ENCODE measurements around the gene RUNDC3A. TPM values are rescaled to one million over a fixed set of nuclear protein-coding genes. Genes with fewer than 3 reads are reported as not detected.
"Not testable (repeated sequence)": the region's sequence is repeated elsewhere in the genome, so short reads cannot be mapped to it uniquely, and the experiment has no call there.

Gene RUNDC3A
- total and polyA plus RNA-seq, 4 donors: 0.61 to 4.9 (median 0.80) TPM

DNA sequence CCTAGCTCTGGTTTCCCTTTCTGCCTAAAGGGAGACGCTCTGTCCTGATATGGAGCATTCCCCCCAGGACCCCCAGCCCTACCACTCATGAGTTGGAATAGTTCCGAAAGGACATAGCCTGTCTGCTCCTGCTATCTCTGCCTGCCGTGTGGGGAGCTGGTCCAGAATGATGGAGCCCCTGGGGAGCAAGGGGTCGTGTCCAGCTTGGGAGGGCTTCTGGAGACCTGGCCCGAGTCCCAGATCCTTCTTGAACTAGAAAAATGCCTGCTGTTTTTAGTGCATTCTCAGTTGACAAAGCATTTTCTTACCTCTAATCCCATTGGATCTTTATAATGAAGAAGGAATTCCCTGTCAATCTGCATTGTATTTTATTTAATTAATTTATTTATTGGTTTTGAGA lies 27.6 kb downstream of the RUNDC3A start:
- no peak overlapping the region for H3K27ac ChIP-seq (ENCODE audit: low read depth in 1 of 2, low read length in 1 of 2)
- no peaks in the 10 kb centered on the region for H3K36me3 ChIP-seq (ENCODE audit: control insufficient read depth in 4 of 4, insufficient read depth in 4 of 4, low read length in 4 of 4)
- no peak overlapping the region for H3K9ac ChIP-seq (ENCODE audit: insufficient read depth in 1 of 2, low read length in 2 of 2)
- TF ChIP-seq CTCF (IDR thresholded peaks at IDR 0.05; ENCODE audit: control extremely low read depth, extremely low read depth): no peak
- WGBS, 2 donors: 57 to 62% methylated on average over 5 of the region's 5 CpGs
- DNase-seq (peak; percentile 66 to 79 (median 72)), ATAC-seq (ENCODE audit: insufficient read depth, low FRiP score) (no peak)
- no peaks in the 10 kb centered on the region for H3K27me3 ChIP-seq (ENCODE audit: control insufficient read depth in 3 of 3, insufficient read depth in 3 of 3, low read length in 2 of 3)
- no peaks in the 10 kb centered on the region for H3K9me3 ChIP-seq (ENCODE audit: control insufficient read depth in 4 of 4, insufficient read depth in 3 of 4, low read length in 3 of 4)
- peaks cover 0 to 10% (median 0%) of the 10 kb centered on the region in 5 donors for H3K4me1 ChIP-seq (ENCODE audit: control insufficient read depth in 5 of 5, insufficient read depth in 5 of 5, low read length in 5 of 5)
- no peak overlapping the region for H3K4me3 ChIP-seq

DNA sequence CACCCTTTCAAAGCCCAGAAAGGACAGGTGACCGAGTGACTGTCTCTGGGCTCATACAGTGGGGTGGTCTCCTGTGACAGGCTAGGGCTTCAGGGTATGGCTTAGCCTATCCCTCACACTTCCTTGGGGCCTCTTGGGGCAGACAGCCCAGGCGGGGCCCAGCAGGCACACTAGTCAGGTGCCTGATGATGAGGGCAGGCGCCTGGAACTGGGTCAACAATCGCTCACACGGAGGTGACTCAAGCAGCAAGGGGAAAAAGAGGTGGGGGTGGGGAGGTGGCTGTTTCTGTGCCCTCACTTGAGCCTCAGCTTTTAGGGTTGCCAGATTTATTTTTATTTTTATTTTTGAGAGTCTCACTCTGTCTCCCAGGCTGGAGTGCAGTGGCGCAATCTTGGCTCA lies 30.3 kb downstream of the RUNDC3A start:
- Histone ChIP-seq H3K36me3 (ENCODE audit: control insufficient read depth in 4 of 4, insufficient read depth in 4 of 4, low read length in 4 of 4) (no peaks in the 10 kb centered on the region), H3K9ac (ENCODE audit: insufficient read depth in 1 of 2, low read length in 2 of 2) (no peak overlapping the region), H3K27ac (ENCODE audit: low read depth in 1 of 2, low read length in 1 of 2) (peak overlapping the region in 1 of 2 donors; percentile 22), H3K4me3 (no peak overlapping the region), H3K9me3 (ENCODE audit: control insufficient read depth in 4 of 4, insufficient read depth in 3 of 4, low read length in 3 of 4) (no peaks in the 10 kb centered on the region), H3K4me1 (ENCODE audit: control insufficient read depth in 5 of 5, insufficient read depth in 5 of 5, low read length in 5 of 5) (peaks cover 0 to 10% (median 0%) of the 10 kb centered on the region in 5 donors), H3K27me3 (ENCODE audit: control insufficient read depth in 3 of 3, insufficient read depth in 3 of 3, low read length in 2 of 3) (no peaks in the 10 kb centered on the region)
- no peak for TF ChIP-seq CTCF (IDR thresholded peaks at IDR 0.05; ENCODE audit: control extremely low read depth, extremely low read depth)
- WGBS, 2 donors: 43 to 47% methylated on average over 6 of the region's 6 CpGs
- DNase-seq: no peak
- ATAC-seq (ENCODE audit: insufficient read depth, low FRiP score): no peak

- 65 to 81% methylated on average over 5 of the region's 5 CpGs for WGBS, 2 donors
These were observed 32.2 kb downstream of the RUNDC3A start for GRCh38 chr17:44340553-44340952.

GRCh38 chr17:44343510-44344209 lies 35.3 kb downstream of the RUNDC3A start:
- WGBS, 2 donors: 76 to 82% methylated on average over 11 of the region's 11 CpGs
- Histone ChIP-seq H3K27ac (ENCODE audit: low read depth in 1 of 2, low read length in 1 of 2) (no peak overlapping the region), H3K36me3 (ENCODE audit: control insufficient read depth in 4 of 4, insufficient read depth in 4 of 4, low read length in 4 of 4) (no peaks in the 10 kb centered on the region), H3K9me3 (ENCODE audit: control insufficient read depth in 4 of 4, insufficient read depth in 3 of 4, low read length in 3 of 4) (no peaks in the 10 kb centered on the region), H3K4me3 (no peak overlapping the region), H3K9ac (ENCODE audit: insufficient read depth in 1 of 2, low read length in 2 of 2) (no peak overlapping the region), H3K27me3 (ENCODE audit: control insufficient read depth in 3 of 3, insufficient read depth in 3 of 3, low read length in 2 of 3) (no peaks in the 10 kb centered on the region), H3K4me1 (ENCODE audit: control insufficient read depth in 5 of 5, insufficient read depth in 5 of 5, low read length in 5 of 5) (peaks cover 0 to 9% (median 4%) of the 10 kb centered on the region in 5 donors)
- ATAC-seq (ENCODE audit: insufficient read depth, low FRiP score): no peak
- no peak for TF ChIP-seq CTCF (IDR thresholded peaks at IDR 0.05; ENCODE audit: control extremely low read depth, extremely low read depth)
- DNase-seq: no peak

More at GRCh38 chr17:44340553-44340952, 32.2 kb downstream of the RUNDC3A start:
- H3K9ac ChIP-seq (ENCODE audit: insufficient read depth in 1 of 2, low read length in 2 of 2); H3K36me3 ChIP-seq (ENCODE audit: control insufficient read depth in 4 of 4, insufficient read depth in 4 of 4, low read length in 4 of 4); H3K27me3 ChIP-seq (ENCODE audit: control insufficient read depth in 3 of 3, insufficient read depth in 3 of 3, low read length in 2 of 3); ATAC-seq (ENCODE audit: insufficient read depth, low FRiP score); H3K9me3 ChIP-seq (ENCODE audit: control insufficient read depth in 4 of 4, insufficient read depth in 3 of 4, low read length in 3 of 4); H3K4me3 ChIP-seq; DNase-seq; H3K27ac ChIP-seq (ENCODE audit: low read depth in 1 of 2, low read length in 1 of 2): not testable (repeated sequence)
- H3K4me1 ChIP-seq (ENCODE audit: control insufficient read depth in 5 of 5, insufficient read depth in 5 of 5, low read length in 5 of 5): peaks cover 0 to 10% (median 0%) of the 10 kb centered on the region in 5 donors

Measured in lung (tissue), 12 donors.